ENCODE results near the gene FHIP2A. TPM values are rescaled to one million over a fixed set of nuclear protein-coding genes. Genes with fewer than 3 reads are reported as not detected.

Gene FHIP2A
- total RNA-seq, 2 experiments from 2014 or later = 52.8 to 53.7 TPM

GRCh38 chr10:114867365-114867764 lies 45.8 kb downstream of the FHIP2A start:
- H3K27ac Mint-ChIP-seq = no peak overlapping the region
- POLR2A ChIA-PET = no interaction called here
- peaks cover 7% of the 10 kb centered on the region for H3K27me3 Mint-ChIP-seq
- no peaks in the 10 kb centered on the region for H3K9me3 Mint-ChIP-seq
- H3K4me1 Mint-ChIP-seq (ENCODE audit: low read depth) = no peaks in the 10 kb centered on the region
- CTCF ChIA-PET = no interaction called here
- no peak overlapping the region for H3K4me3 Mint-ChIP-seq
- intact Hi-C loops (cut with DNase I, micrococcal nuclease) = no loop called here
- DNase-seq (no peak), ATAC-seq (ENCODE audit: poor library complexity) (no peak)
- Histone ChIP-seq H3K27me3 (ENCODE audit: control insufficient read depth in 1 of 2, insufficient read depth in 2 of 2, low read length in 2 of 2) (no peaks in the 10 kb centered on the region), H3K36me3 (ENCODE audit: insufficient read depth, low read length) (peaks cover 19% of the 10 kb centered on the region), H3K9me3 (ENCODE audit: control insufficient read depth in 1 of 2, insufficient read depth in 1 of 2, low read length in 2 of 2) (no peaks in the 10 kb centered on the region), H3K4me1 (ENCODE audit: insufficient read depth, low read length) (no peaks in the 10 kb centered on the region), H3K4me3 (ENCODE audit: low read length) (no peak overlapping the region), H3K27ac (ENCODE audit: low read depth in 1 of 2, low read length in 2 of 2) (no peak overlapping the region)
- TF ChIP-seq CTCF (IDR thresholded peaks at IDR 0.05) = no peak
- peaks cover 35% of the 10 kb centered on the region for H3K36me3 Mint-ChIP-seq (ENCODE audit: low read depth)

DNA sequence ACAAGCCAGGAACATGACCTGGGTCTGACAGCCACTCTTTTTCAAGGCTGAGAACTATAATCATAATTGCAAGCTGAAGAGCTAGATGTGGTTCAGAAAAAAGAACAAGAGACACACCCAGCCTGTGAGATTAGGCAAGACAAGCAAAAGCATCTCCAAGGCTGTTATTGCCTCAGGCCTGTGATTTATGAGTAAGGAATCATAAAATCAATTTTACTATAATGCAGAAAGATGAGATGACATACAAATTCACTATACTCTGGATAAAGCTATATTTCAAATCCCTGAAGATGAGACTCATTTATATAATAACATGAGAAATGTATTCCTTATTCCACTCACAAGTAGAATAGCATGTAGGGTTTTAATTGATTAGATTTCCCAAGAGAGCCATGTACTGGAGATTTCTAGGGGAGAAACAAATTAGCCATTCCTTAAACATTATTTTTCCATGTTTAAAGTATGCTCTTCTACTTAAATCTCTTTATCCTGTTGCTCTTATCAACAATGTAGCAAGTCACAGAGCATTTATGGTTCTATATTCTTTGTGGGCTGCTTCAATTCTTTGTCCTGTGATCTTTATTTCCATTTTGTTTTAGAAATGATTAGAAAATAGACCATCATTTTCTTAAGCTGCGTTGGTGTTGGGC lies 47.4 kb downstream of the FHIP2A start:
- no peak for DNase-seq
- Mint-ChIP-seq H3K4me1 (ENCODE audit: low read depth) (no peaks in the 10 kb centered on the region), H3K36me3 (ENCODE audit: low read depth) (peaks cover 22% of the 10 kb centered on the region), H3K27me3 (peaks cover 10% of the 10 kb centered on the region), H3K9me3 (no peaks in the 10 kb centered on the region), H3K4me3 (no peak overlapping the region), H3K27ac (no peak overlapping the region)
- ChIA-PET POLR2A (interaction anchor here (0.6 kb wide), 1 partner anchor 18 kb away, joined by 3 read pairs; no protein-coding TSS in a partner anchor), CTCF (no interaction called here)
- intact Hi-C loops (cut with DNase I, micrococcal nuclease) = no loop called here
- H3K9me3 ChIP-seq (ENCODE audit: control insufficient read depth in 1 of 2, insufficient read depth in 1 of 2, low read length in 2 of 2) = no peaks in the 10 kb centered on the region
- H3K4me3 ChIP-seq (ENCODE audit: low read length) = no peak overlapping the region
- H3K27ac ChIP-seq (ENCODE audit: low read depth in 1 of 2, low read length in 2 of 2) = no peak overlapping the region
- H3K4me1 ChIP-seq (ENCODE audit: insufficient read depth, low read length) = no peaks in the 10 kb centered on the region
- ATAC-seq (ENCODE audit: poor library complexity) = no peak
- peaks cover 8% of the 10 kb centered on the region for H3K36me3 ChIP-seq (ENCODE audit: insufficient read depth, low read length)
- H3K27me3 ChIP-seq (ENCODE audit: control insufficient read depth in 1 of 2, insufficient read depth in 2 of 2, low read length in 2 of 2) = peaks cover 0 to 4% of the 10 kb centered on the region in 2 experiments
- no peak for TF ChIP-seq CTCF (IDR thresholded peaks at IDR 0.05)

GRCh38 chr10:114869520-114869892 lies 47.9 kb downstream of the FHIP2A start:
- Mint-ChIP-seq H3K4me3 (no peak overlapping the region), H3K27ac (no peak overlapping the region), H3K27me3 (peaks cover 13% of the 10 kb centered on the region), H3K36me3 (ENCODE audit: low read depth) (peaks cover 17% of the 10 kb centered on the region), H3K9me3 (no peaks in the 10 kb centered on the region), H3K4me1 (ENCODE audit: low read depth) (no peaks in the 10 kb centered on the region)
- Histone ChIP-seq H3K9me3 (ENCODE audit: control insufficient read depth in 1 of 2, insufficient read depth in 1 of 2, low read length in 2 of 2) (no peaks in the 10 kb centered on the region), H3K36me3 (ENCODE audit: insufficient read depth, low read length) (peaks cover 3% of the 10 kb centered on the region), H3K27me3 (ENCODE audit: control insufficient read depth in 1 of 2, insufficient read depth in 2 of 2, low read length in 2 of 2) (peaks cover 0 to 4% of the 10 kb centered on the region in 2 experiments), H3K4me1 (ENCODE audit: insufficient read depth, low read length) (no peaks in the 10 kb centered on the region), H3K27ac (ENCODE audit: low read depth in 1 of 2, low read length in 2 of 2) (no peak overlapping the region), H3K4me3 (ENCODE audit: low read length) (no peak overlapping the region)
- DNase-seq (no peak), ATAC-seq (ENCODE audit: poor library complexity) (no peak)
- TF ChIP-seq CTCF (IDR thresholded peaks at IDR 0.05) = no peak
- ChIA-PET CTCF (interaction anchor here (1.0 kb wide), 1 partner anchor 24 kb away, joined by 3 read pairs; no protein-coding TSS in a partner anchor), POLR2A (no interaction called here)
- intact Hi-C loops (cut with DNase I, micrococcal nuclease) = no loop called here
